KG1 (cell line): ENCODE results near the gene MYL1.

Source experiments
- DNase-seq: peaks from one replicate; lab custom pipeline; 2025; lab: John Stamatoyannopoulos, UW

MYL1 gene

DNA sequence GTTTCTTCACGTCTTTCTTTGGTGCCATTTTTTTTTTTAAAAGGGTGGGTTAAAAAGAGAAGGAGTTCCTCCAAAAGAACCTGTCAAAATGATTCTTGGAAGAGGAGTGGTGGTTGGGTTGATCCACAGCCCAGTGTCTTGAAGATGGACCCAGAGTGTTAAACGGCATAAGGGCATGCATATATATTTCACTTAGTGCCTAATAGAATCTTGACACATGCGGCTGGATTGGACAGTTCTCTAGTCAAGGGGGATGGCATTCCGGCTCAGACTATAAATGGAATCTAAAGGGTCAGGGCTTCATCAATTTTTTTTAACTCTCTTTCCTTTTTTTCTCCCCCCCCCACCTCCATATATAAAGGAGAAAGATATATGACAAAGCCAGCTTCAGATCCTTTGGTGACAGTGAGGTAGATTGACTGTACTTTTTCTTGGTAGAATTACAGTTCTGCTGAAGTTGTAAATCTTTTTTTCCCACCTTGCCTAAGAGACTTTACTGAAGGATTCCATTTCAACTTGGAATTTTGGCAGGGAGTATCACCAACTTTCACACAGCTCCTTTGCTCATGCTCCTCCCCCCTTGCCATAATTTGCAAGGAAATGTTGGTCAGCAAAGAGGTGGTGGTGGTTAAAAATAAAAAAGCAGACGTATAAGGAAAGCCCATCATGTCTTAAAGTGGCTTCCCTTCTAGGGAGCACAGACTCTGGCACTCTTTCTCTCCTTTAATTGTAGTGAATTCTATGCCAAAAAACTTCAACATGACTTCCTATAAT is at the start of gene MYL1:
MYL1 (minus strand) TSS at position 160 of the 774 bp plus-strand sequence; CDS start at position 28, 132 bp downstream.
- no peak for DNase-seq

GRCh38 chr2:210363876-210364275 is 48.9 kb upstream of the MYL1 start:
- DNase-seq: no peak

GRCh38 chr2:210363261-210363660 is 48.3 kb upstream of the MYL1 start:
- DNase-seq: no peak

DNA sequence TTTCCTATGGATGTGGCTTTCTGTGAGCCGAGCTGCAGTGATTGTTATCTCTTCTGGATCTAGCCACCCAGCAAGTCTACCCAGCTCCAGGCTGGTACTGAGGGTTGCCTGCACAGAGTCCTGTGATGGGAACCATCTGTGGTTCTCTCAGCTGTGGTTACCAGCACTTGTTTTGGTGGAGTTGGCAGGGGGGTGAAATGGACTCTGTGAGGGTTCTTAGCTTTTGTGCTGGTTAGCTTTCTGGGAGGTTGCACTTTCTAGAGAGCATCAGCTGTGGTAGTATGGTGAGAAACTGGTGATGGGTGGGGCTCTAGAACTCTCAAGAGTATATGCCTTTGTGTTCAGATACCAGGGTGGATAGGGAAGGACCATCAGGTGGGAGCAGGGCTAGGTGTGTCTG is 45.4 kb upstream of the MYL1 start:
- no peak for DNase-seq

- DNase-seq: no peak
Observed at GRCh38 chr2:210356944-210357343, 42.0 kb upstream of the MYL1 start.

- DNase-seq: no peak
Observed at GRCh38 chr2:210337159-210337558, 22.2 kb upstream of the MYL1 start.

DNA sequence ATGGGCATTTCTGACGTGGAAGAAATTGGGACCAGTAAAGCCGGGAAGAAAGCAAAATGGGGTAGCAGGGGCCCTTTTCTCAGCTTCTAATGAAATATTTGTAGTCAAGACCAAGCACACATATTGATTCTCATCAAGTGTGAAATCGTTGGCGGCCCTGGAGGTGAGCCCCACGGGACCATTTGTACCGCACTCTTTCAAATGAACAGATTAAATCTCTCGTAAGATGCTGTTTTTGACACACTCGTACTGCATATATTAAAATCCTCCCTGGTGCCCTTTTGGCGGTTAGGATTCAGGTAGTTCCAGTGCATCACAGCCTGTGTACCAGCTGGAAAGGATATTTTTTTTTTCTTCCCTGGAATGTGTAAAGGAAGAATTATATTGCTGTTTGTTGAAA is 9.9 kb upstream of the MYL1 start:
- DNase-seq: no peak

DNA sequence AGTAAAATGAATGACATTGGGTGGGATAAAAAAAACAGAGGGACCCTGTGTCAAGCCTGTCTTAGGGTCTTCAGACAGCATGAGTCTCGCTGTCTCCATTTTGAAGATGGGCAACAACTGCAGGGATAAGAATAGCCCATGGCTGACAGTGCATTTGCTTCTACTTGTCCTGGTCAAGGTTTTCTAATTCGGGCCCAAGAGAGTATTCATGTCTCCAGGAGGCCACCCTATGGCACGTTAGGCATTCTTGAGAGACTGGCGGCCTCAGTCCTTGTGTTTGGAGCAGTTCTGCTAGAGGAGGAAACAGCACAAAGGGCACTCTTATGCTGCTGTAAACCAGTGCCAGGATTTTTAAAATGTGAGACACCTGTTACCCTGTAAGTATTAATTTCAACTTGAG is 9.5 kb upstream of the MYL1 start:
- no peak for DNase-seq

GRCh38 chr2:210323003-210323402 is 8.0 kb upstream of the MYL1 start:
- DNase-seq: no peak

GRCh38 chr2:210318891-210319290 is 3.9 kb upstream of the MYL1 start:
- no peak for DNase-seq

DNA sequence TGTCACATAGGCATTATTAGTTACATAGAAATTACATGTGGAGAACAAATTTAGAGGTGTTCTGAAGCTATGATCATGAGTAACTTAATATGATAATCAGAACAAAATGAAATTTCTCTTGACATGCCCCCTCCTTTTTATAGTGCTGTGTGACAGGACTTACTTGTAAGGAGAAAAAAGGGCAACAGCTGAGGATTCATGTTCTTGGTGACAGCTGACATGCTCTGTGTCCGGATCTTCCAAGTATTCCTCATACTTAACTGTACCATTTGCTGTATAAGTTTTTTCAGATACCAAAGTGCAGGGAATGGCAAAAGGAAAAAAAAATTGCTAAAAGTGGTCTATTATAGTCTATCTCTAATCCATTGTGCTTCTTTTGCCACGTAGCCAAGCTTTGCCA is 3.5 kb upstream of the MYL1 start:
- DNase-seq: no peak

GRCh38 chr2:210310550-210310949 is 4.4 kb downstream of the MYL1 start:
- DNase-seq: no peak

DNA sequence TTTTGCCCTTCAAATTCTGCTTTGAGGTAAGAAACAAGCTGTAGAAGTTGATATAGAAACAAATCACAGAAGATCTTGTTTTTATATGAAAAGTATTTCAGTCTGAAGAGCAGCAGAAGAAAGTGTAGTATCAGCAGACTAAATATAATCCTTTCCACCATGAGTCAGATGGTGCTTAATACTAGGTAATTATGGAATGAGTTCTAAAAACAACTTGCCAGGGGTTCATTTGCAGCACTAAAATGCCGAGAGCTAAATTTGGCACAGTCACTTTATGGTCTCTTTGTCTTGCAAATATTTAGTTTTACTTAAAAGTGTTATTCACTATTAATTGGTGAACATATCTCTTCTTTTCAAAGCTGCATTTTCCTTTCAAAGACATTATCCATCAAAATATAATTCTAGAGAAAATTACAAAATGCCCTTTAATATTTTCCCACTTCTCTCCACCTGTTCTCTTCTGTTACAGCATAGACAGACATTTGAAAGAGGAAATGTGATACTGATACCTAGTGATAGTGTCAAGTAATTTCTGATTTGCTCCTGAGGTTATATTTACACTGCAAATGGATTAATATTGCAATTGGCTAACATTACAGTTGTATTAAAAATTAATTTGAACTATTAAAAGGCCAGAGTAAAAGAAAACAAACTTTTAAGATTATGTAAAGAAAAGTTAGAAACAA is 5.3 kb downstream of the MYL1 start:
- DNase-seq: no peak

- no peak for DNase-seq
Observed at GRCh38 chr2:210303498-210303897, 11.5 kb downstream of the MYL1 start.

DNA sequence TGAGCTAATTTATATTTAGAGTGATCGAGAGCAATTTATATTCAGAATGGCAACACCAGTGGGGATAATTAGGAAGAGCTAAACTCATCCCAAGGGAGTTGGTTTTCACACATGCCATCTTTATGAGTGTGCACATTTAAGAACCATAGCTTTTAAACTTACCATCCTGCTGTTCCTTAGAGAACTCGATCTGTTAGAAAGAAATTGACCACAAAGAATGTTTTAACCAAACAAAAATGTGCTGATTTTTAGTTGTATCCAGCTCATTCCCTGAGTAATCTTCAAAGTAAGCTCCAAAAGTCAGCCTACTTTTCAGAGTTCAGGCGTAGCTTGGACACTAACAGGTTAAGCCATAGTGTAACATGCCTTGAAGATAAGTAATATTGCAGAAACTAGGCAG is 12.6 kb downstream of the MYL1 start:
- DNase-seq: no peak

DNA sequence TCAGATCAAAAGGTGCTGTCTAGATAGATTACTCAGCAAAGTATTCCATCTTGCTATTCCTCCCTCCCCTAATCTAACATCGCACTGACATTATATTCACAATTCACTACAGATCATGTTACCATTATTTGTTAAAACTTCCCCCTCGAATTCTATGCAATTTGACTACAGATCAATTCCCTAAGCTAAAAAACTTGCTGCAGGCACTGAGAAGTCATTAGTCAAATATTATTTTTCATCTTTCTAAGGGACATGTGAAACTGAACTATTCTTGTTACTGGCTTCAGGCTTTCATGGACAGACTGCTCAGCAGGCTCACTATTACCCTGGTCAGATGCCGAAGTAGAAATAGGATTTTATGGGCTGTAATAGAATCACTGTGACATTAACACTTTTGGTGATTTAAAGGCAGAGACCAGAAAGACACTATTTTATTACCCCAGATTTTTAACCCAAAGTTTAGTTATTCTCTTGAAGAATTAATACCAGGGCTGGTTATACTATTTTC is 15.1 kb downstream of the MYL1 start:
- DNase-seq: no peak

- DNase-seq: no peak
Observed at GRCh38 chr2:210288408-210288807, 26.6 kb downstream of the MYL1 start.

DNA sequence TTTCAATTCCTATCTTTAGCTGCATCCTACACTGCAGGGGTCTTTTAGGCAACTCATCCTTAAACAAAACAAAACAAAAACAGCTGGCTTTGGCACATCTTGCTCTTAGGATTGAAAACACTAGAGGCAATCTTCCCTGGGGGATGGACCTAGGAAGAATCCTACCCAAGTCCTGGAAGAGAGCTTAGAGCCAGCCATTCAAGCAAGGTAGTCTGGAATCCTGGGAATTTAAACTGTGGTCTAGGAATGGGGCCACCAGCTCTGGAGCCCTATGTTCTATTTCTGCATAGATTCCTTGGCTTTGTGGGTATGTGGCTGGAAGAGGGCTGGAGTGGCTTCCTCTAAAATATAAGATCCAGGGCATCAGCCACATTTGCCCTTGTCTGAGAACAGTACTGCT is 27.7 kb downstream of the MYL1 start:
- no peak for DNase-seq

DNA sequence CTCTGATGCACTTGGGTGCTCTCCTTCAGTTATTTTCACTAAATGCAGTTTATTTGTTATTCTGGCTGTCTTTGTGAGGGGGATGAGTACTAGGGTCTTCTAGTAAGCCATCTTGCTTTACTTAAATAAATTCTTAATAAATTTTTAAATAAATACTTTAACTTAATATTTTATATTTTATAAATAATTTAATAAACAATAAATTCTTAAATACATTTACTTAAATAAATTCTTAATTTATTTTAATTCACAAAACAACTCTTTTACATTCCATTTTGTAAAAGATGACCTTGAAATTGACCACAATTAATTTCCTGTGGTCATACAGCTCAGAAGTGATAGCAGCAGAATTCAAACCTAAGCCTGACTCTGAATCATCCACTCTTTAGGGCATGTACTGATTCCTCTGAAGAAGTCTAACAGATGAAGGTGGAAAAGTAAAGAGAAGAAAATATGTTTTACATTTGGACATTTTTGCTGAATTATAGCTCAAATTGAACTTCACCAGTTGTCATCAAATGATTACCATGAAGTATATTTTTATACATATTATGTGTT is 28.8 kb downstream of the MYL1 start:
- no peak for DNase-seq

DNA sequence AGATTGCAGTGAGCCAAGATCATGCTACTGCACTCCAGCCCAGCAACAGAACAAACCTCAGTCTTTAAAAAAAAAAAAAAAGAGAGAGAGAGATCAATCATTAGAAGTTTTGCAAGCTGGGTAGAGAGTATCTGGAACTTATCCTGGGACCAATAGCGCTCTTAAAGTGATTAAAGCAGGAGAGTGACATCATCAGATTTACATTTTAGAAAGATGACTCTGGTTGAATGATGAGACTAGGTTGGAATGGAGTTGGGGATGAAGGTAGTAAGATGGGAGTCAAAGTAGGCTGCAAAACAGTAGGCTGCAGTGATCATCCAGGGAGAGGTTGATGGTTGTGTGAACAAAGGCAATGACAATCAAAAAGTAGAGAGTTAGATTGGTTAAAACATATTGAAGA is 37.8 kb downstream of the MYL1 start:
- no peak for DNase-seq

- no peak for DNase-seq
Observed at GRCh38 chr2:210271300-210271699, 43.7 kb downstream of the MYL1 start.

GRCh38 chr2:210269148-210269547 is 45.8 kb downstream of the MYL1 start:
- DNase-seq: no peak

- no peak for DNase-seq
Observed at GRCh38 chr2:210268281-210268680, 46.7 kb downstream of the MYL1 start.
